HL-60/S4 treated with retinoic acid at 250 ng/mL for 4 days and 3 days (cell line): ENCODE data around the gene MTERF4.
"Not testable (repeated sequence)": the region's sequence is repeated elsewhere in the genome, so short reads cannot be mapped to it uniquely, and the experiment has no call there.

Experiments
- in situ Hi-C: fragments of 300-500 bp; cut with MboI; formaldehyde crosslinking; loops from 2 replicates; pipeline ENCODE4 v1.7.0; 2022; ENCODE audit warnings: low sequenced_read_pairs

The MTERF4 gene

GRCh38 chr2:241112046-241112445, 10.0 kb upstream of the MTERF4 start:
- in situ Hi-C loops = no loop called here

- in situ Hi-C loops = no loop called here
Observed at GRCh38 chr2:241111440-241111805, 9.3 kb upstream of the MTERF4 start.

GRCh38 chr2:241110607-241111439, 8.7 kb upstream of the MTERF4 start:
- in situ Hi-C loops = no loop called here

GRCh38 chr2:241110089-241110606, 8.1 kb upstream of the MTERF4 start:
- in situ Hi-C loops = no loop called here

GRCh38 chr2:241109210-241110088, 7.4 kb upstream of the MTERF4 start:
- in situ Hi-C loops = no loop called here

- in situ Hi-C loops = no loop called here
Observed at GRCh38 chr2:241108271-241109209, 6.5 kb upstream of the MTERF4 start.

GRCh38 chr2:241107031-241107783, 5.1 kb upstream of the MTERF4 start:
- in situ Hi-C loops = no loop called here

GRCh38 chr2:241105641-241106040, 3.6 kb upstream of the MTERF4 start:
- in situ Hi-C loops = no loop called here

GRCh38 chr2:241104611-241105010, 2.5 kb upstream of the MTERF4 start:
- in situ Hi-C loops = not testable (repeated sequence)

- in situ Hi-C loops = no loop called here
Observed at GRCh38 chr2:241103176-241103595, 1.1 kb upstream of the MTERF4 start.

GRCh38 chr2:241099246-241099645, 2.8 kb downstream of the MTERF4 start:
- in situ Hi-C loops = no loop called here

GRCh38 chr2:241096979-241097378, 5.1 kb downstream of the MTERF4 start:
- in situ Hi-C loops = no loop called here

- in situ Hi-C loops = no loop called here
Observed at GRCh38 chr2:241095594-241096290, 6.3 kb downstream of the MTERF4 start.

GRCh38 chr2:241094924-241095420, 7.1 kb downstream of the MTERF4 start:
- in situ Hi-C loops = no loop called here

GRCh38 chr2:241094172-241094571, 7.9 kb downstream of the MTERF4 start:
- in situ Hi-C loops = no loop called here

GRCh38 chr2:241093133-241093781, 8.8 kb downstream of the MTERF4 start:
- in situ Hi-C loops = not testable (repeated sequence)

- in situ Hi-C loops = no loop called here
Observed at GRCh38 chr2:241092677-241093076, 9.4 kb downstream of the MTERF4 start.

GRCh38 chr2:241091734-241092445, 10.2 kb downstream of the MTERF4 start:
- in situ Hi-C loops = no loop called here
